DMS114 treated with DMSO at 0.1 percent for 48 hours (cell line): ENCODE data around the gene RSPH10B2.
"Not testable (repeated sequence)": the region's sequence is repeated elsewhere in the genome, so short reads cannot be mapped to it uniquely, and the experiment has no call there.

ENCODE experiments used
- DNase-seq: peaks from one replicate; lab custom pipeline; 2025; ENCODE audit not compliant: unreplicated experiment; lab: John Stamatoyannopoulos, UW

Gene RSPH10B2

DNA sequence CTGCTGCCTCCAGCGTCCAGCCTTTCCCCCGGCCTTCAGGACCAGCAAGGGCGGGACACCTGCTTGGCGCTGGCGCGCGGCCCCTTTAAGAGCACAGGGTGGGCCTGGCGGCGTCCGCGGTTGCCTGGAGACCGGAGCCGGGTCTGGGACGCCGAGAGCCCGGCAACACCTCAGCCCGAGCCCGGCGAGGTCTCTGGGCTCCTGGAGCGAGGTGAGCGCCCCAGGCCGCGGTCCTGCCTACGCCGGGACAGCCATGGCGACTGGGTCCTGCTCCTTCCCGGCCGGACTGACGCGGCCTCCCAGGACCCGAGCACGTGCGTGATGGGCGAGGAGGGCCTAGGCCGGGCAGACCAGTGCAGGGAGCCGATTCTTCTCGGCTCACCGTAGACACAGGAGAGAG lies at the start of gene RSPH10B2:
RSPH10B2 (plus strand) TSS at position 140 of the 400 bp plus-strand sequence. CDS start 3,575 bp downstream, outside the sequence.
- not testable (repeated sequence) for DNase-seq

DNA sequence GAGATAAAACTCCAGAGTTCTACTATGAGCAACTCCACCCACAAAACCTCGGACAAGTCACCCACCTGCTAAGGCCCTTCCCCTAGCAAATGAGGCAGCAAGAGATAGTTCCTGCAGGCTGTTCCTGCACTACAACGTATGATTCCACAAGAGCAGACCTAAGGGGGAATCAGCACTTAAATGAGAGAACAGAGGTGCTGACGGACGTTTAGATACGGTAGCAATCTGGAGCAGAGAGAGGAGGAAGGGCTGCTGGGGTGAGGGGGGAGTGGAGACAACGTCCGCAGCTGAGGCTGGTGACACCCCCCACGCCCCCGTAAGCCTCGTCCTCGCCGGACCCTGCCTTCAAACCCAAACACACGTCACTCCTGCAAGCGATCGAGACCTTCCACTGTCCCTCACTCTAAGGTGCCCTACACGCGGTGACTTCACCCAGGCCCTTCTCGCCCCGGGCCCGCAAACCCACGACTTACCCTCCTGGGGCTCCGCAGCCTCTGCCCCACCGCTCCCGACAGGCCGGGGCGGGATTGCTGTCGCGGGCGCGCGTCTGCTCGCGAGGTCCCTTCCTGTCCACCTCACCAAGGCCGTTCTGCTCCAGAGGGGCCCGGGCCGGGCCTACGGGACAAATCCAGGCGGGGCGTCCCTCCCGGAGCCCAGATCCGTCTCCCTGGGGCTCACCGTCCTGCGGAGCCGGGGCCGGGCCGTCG lies 47.8 kb upstream of the RSPH10B2 start:
- DNase-seq, result no peak

DNA sequence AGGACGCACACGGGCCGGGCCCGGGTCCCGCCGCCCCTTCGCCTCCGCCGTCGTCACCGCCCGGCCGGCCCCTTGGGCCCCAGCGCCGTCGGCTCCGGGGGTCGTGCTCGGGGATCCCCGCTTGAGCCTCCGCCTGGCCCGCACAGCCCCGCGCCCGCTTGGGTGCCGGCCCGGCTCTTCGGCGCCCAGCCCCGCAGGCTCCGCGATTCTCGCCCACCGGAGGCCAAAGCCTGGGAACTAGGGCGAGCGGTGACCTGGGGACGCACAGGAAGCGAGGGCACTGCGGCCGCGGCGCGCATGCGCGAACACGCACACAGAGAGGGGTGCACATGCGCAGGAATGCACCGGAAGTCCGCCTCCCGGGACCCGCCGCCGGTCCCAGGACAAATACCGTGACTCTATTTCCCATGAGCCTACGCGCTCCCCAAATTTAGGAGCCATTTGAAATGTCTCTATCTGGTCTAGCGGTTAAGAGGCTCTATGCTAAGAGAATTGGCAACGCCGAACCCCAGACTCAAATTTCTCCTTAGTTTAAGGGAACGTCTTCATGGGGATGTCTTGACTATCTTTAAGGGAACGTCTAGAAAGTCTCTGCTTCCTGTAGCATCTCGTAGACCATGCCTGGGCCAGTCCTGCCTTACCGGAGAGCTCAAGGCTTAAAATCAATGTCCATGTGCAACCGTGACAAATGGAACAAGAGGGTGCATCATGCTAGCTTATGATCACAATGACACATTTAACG lies 47.1 kb upstream of the RSPH10B2 start, which contains the start of gene ZNF12:
ZNF12 (minus strand) TSS at position 282 of the 742 bp plus-strand sequence. CDS start 1,774 bp downstream, outside the sequence.
- DNase-seq, result peak; percentile 89

DNA sequence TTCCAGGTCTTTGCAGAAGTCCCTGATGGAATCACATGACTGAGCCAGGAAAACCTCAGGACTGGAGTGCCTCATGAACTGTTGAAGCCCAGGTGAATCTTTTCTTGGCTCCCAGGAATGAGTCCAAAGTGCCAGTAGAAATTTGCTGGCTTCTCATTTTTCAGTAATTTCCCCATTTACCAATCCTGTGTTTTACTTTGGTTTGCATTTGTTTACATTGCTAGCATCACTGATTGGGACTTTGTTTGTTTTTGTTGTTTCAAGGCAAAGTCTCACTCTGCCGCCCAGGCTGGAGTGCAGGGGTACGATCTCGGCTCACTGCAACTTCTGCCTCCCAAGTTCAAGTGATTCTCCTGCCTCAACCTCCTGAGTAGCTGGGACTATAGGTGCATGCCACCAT lies 45.6 kb upstream of the RSPH10B2 start:
- DNase-seq, result no peak

DNA sequence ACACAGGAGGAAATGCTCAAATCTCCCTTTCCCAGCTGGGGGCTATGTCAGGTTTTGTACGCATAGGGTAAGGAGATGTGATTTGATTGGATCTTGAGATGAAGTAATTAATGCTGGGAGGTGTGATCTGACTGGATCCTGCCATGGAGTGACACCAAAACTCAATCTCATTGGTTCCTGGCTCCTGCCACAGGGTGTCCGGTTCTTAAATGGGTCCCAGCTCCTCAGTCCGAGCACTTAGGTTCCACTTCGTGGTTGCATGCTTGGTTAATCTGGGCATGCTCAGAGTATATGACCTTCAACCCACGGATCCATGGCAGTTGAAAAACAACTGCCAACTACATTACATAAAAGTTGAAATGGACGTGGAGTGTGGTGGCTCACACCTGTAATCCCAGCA lies 44.1 kb upstream of the RSPH10B2 start:
- DNase-seq, result no peak

DNA sequence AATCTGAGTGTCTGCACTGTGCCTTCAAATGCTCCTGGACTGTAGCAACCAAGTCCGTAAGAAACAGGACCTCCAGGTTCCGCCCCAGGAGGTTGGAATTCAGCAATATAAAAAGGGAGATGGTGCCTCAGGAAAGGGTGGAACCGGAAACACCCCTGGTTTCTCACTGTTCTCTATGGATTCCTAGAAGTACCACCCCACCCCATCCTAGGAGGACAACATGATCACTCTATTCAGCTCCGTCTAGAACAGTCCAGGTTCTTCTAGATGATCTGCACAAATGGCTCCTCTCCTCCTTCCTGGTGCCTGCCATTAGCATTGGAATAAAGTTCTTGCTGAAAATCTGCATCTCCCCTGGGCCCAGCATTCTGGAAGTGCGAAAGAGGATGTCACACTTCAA lies 39.5 kb upstream of the RSPH10B2 start:
- DNase-seq, result no peak

DNA sequence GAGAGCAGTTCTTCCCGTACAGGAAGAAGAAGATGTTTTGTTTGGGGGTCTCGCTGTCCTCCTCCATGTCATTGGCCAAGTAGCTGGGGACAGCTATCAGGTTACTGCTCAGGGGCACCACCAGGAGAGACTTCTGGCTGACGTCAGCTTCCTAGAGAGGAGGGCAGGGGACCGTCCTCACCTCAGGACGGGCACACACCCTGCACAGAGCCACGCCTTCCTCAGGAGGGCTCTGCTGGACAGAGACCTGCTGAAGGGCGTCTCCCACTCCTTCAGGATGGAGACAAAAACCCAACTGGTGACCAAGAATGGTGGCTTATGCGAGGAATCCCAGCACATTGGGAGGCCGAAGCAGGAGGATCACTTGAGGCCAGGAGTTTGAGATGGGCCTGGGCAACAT lies 38.0 kb upstream of the RSPH10B2 start:
- not testable (repeated sequence) for DNase-seq

DNA sequence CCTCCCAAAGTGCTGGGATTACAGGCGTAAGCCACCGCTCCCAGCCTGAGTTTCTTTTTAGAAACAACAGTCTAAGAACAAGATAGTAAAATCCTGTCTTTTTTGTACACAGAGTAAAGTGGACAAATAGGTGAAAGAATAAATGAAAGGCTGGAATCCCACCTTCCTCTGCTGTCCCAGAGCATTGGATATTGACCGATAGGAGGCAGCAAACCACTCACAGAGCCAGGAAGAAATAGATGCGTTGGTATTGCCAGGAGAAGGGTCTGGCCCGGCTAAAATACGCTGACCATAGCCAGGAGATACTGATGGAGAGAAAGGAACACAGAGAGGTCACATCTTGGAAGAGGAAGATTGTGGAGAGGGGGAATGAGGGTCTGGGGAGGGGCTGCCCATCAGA lies 35.8 kb upstream of the RSPH10B2 start:
- no peak for DNase-seq

DNA sequence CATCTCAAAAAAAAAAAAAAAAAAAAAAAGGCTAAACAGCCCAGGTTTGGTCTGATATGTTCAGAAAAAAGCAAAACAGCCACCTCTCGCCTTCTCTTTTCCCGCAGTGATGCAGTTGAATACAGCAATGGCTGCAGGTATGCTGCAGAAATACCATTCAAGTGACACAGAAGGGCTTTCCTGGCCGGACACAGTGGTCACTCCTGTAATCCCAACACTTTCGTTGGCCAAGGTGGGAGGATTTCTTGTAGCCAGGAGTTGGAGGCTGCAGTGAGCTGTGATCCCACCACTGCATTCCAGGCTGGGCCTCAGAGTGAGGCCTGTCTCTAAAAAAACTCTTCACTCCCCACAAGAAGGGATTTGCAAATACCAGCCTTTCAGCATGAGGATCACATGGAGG lies 29.6 kb upstream of the RSPH10B2 start:
- DNase-seq, result not testable (repeated sequence)

DNA sequence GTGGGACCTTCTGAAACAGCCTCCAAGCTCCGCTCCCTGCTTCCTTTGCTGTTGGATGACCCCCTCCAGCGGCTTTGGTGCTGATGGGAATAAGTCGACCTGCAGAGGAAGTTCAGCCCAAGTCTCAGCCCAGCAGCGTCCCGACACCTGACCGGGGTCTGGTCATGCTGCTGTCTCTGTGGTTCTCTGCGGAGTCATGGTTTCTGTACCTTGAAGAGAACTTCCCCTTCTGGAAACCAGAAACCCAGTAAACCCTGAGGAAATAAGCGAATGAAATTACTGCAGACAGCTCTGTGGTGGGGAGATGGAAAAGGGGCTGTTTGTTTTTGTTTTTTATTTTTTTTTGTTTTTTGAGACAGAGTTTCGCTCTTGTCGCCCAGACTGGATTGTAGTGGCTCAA lies 28.9 kb upstream of the RSPH10B2 start:
- DNase-seq, result no peak

DNA sequence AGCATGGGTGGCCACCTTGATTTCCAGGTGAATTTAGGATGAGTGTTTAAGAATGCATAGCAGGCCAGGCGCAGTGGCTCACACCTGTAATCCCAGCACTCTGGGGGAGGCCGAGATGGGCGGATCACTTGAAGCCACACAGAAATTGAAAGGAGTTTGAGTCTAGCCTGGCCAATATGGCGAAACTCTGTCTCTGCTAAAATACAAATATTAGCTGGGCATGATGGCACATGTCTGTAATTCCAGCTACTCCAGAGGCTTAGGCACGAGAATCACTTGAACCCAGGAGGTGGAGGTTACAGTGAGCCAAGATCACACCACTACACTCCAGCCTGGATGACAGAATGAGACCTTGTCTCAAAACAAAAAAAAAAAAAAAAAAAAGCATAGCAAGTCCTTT lies 27.6 kb upstream of the RSPH10B2 start:
- not testable (repeated sequence) for DNase-seq

DNA sequence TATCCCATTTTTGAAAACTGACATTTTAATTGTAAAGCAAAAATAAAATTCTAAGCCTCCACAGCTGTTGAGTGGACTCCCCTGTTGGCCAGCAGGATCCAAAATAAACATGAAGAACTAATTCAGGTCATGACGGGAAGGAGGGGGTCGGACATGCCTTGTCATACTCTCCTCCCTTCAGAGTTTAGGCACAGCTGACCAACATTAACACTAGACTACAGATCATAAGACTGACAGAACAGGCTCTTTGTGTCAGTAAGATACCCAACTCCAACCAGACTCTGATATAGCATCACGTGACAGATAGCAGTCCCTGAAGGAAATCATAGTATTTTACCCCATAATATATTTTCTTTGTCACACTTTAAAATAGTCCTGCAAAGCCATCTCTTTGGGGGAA lies 26.2 kb upstream of the RSPH10B2 start:
- DNase-seq, result no peak

DNA sequence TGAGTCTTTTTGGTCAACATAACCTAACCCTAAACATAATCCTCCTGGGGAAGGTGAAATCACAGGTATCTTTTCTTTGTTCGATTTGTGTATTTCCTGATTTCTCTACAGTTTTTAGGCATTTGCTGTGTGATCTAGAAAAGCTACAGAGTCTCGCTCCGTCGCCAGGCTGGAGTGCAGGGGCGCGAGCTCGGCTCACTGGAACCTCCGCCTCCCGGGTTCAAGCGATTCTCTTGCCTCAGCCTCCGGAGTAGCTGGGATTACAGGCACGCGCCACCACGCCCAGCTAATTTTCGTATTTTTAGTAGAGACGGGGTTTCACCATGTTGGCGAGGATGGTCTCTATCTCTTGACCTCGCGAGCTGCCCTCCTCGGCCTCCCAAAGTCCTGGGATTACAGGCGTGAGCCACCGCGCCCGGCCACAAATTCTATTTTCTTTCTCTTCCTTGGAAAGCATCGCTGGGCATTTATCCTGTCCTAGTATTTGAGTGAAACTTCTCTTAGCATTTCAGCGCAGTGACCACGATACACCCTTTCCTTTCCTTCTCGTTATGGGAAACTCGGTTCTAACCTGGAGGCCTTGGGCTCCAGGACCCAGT lies 24.9 kb upstream of the RSPH10B2 start:
- DNase-seq, result not testable (repeated sequence)

DNA sequence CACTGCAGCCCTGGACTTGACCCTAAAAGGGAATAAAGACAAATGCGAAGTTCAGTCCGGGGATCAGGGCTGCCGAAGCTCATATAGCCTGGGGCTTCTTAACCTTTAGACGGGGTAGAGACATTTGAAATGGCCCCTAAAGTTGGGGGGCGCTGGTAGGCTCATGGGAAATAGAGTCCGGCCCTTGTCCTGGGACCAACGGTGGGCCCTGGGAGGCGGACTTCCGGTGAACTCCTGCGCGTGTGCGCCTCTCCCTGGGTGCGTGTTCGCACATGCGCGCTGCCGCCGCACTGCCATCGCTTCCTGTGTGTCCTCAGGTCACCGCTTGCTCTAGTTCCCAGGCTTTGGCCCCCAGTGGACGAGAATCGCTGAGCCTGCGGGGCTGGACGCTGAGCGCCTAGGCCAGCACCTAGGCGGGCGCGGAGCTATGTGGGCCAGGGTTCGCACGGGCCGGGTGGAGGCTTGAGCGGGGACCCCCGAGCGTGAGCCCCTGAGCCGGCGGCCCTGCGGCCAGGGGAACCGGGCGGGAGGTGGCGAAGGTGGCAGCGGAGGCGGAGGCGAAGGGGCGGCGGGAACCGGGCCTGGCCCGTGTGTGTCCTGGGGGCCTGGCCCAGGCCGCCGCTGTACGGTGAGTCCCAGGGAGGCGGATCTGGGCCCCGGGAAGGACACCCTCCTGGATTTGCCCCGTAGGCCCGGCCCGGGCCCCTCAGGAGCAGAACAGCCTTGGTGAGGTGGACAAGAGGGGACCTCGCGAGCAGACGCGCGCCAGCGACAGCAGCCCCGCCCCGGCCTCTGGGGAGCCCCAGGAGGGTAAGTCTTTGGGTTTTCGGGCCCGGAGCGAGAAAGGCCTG lies 24.2 kb upstream of the RSPH10B2 start:
- DNase-seq, result peak; percentile 69

DNA sequence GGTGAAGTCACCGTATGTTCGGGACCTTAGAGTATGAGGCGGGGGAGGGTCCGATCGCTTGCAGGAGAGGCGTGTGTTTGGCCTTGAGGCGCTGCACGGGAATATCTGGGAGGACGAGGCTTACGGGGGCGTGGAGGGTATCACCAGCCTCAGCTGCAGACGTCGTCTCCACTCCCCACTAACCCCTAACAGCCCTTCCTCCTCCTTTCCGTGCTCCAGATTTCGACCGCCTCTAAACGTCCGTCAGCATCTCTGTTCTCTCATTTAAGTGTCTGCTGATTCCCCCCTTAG lies 23.6 kb upstream of the RSPH10B2 start:
- no peak for DNase-seq

DNA sequence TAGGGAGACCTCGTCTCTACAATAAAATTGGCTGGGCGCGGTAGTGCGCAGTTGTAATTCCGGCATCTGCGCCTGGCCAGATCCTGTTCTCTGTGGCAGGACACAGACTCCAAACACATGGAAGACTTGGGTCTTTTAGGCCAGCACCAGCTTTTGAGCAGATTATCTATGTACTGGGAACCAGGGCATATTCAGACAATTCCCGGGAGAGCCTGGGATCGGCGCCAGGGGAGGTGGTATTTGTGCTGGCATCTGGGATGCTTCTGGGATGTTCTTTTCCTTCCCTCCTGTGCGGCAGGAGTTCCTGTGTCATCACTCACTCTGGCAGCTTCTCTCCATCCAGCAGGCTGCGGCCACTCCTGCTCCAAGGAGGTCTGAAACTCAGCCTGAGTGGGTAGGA lies 15.5 kb upstream of the RSPH10B2 start:
- not testable (repeated sequence) for DNase-seq

DNA sequence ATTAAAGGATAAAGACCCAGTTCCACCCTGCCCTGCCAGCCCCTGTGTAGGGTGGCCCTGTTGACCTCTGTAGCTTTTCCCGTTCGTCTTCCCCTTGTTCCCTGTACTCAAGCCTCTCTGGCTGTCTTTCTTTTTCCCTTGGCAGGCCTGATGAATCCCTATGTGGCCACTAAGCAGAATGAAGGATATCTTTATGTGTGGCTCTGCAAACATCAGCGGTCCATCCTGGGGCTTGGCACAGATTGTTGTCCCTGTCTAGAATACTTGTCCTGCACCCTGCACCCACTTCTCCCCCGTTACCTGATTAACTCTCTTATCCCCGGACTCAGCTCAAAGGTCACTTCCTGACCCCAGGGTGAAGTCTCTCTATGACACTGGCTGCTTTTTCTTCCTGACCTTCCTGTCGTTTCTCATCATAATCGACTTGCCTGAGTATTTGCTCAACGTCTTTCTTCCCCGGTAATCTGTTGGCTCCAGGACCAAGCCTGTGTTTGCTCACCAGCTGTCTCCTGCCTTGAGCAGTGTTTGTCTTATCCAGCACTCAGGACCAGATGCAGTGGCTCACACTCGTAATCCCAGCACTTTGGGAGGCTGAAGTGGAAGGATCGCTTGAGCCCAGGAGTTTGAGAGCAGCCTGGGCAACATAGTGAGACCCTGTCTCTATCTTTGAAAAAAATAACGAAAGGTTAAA lies 9.3 kb upstream of the RSPH10B2 start:
- DNase-seq, result not testable (repeated sequence)

DNA sequence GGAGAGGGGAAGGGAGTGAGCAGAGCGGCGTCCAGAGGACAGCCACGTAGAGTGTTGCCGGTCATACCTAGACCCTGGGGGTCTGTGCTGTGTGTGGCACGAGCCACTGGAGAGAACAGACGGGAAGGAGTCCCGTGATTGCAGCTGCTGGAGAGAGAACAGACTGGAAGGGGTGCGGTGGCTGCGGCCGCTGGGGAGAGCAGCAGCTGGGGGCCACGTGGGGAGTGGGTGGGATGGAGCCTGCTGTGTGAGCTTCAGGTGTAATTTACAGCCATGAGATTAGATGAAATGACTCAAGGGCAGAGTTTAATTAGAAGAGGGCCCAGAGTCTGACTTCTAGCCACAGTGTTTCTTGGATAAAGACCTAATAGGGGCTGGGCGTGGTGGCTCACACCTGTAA lies 4.6 kb upstream of the RSPH10B2 start:
- DNase-seq, result not testable (repeated sequence)

DNA sequence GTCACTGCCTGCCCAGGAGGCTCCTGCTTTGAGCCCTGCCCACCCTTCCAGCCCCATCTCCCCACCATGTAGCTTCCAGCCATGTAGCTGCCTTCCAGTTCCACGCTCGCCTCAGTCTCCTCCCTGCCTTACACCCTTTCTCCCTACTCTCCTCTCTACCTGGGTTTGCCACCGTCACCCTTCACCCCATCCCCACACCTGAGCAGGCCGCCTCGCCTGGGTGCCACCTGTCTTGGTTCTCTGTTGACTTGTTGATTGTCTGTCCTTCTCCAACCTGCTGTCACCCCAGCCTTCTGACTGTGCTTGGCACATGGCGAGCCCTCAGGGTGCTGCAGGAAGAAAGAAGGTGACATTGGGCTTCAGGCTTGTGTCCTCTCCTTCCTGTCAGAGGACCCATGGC lies 3.7 kb upstream of the RSPH10B2 start:
- not testable (repeated sequence) for DNase-seq

DNA sequence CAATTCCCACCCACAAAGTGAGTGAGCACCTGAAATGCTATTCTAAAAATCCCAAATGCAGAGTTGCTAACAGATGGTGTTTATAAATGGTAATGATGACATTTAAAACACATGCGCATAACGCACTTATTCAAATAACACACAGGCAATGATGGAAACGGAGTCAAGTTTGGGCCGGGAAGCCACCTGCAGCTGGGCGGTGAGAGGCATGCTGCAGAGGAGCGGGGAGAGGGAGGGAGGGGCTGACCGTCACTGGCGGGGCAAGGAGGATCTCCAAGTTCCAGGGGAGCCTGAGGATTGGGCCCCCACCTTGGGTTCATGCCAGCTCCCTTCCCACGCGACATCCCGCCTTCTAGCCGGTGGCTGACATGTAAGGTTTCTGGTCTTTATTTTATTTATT lies 7.3 kb downstream of the RSPH10B2 start:
- DNase-seq, result not testable (repeated sequence)

DNA sequence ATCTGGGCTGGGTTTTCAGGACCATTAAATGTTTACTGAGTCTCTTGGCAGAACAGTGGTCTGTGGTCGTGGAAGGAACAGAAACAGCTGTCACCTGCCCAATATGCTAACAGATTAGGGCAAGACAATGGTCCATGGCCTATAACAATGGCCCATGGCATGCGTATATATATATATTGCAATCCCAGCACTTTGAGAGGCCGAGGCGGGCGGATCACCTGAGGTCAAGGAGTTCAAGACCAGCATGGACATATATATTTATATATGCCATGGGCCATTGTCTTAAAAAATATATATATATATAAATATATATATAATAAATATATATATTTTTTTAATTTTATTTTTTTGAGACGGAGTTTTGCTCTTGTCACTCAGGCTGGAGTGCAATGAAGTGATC lies 27.7 kb downstream of the RSPH10B2 start:
- not testable (repeated sequence) for DNase-seq
